NCI-H146 treated with DMSO at 0.1 percent for 48 hours (cell line): ENCODE measurements around the gene TXNL4A.
"Not testable (repeated sequence)": the region's sequence is repeated elsewhere in the genome, so short reads cannot be mapped to it uniquely, and the experiment has no call there.

Source experiments
- DNase-seq: peaks from one replicate; lab custom pipeline; 2025; ENCODE audit not compliant: unreplicated experiment; lab: John Stamatoyannopoulos, UW

Gene TXNL4A

GRCh38 chr18:79999701-80000100, 11.3 kb upstream of the TXNL4A start:
- DNase-seq, result not testable (repeated sequence)

GRCh38 chr18:79991494-79991893, 3.1 kb upstream of the TXNL4A start:
- DNase-seq, result no peak

- no peak for DNase-seq
Measured at GRCh38 chr18:79989195-79989497, 783 bp upstream of the TXNL4A start.

- DNase-seq, result peak; percentile 71
Measured at GRCh38 chr18:79988071-79988450, 302 bp downstream of the TXNL4A start.

- DNase-seq, result no peak
Measured at GRCh38 chr18:79987566-79987965, 797 bp downstream of the TXNL4A start.

- no peak for DNase-seq
Measured at GRCh38 chr18:79986726-79987125, 1.6 kb downstream of the TXNL4A start.

GRCh38 chr18:79985172-79985571, 3.2 kb downstream of the TXNL4A start:
- no peak for DNase-seq

- DNase-seq, result no peak
Measured at GRCh38 chr18:79983793-79984192, 4.6 kb downstream of the TXNL4A start.

- no peak for DNase-seq
Measured at GRCh38 chr18:79983253-79983652, 5.1 kb downstream of the TXNL4A start.

- DNase-seq, result no peak
Measured at GRCh38 chr18:79982736-79983135, 5.6 kb downstream of the TXNL4A start.

- DNase-seq, result no peak
Measured at GRCh38 chr18:79980585-79980984, 7.8 kb downstream of the TXNL4A start.

- no peak for DNase-seq
Measured at GRCh38 chr18:79979843-79980242, 8.5 kb downstream of the TXNL4A start.

GRCh38 chr18:79975985-79976680, 12.2 kb downstream of the TXNL4A start:
- no peak for DNase-seq

GRCh38 chr18:79975043-79975442, 13.3 kb downstream of the TXNL4A start:
- no peak for DNase-seq

GRCh38 chr18:79974025-79974654, 14.2 kb downstream of the TXNL4A start:
- DNase-seq, result no peak

- no peak for DNase-seq
Measured at GRCh38 chr18:79973517-79973916, 14.8 kb downstream of the TXNL4A start.

GRCh38 chr18:79972720-79973119, 15.6 kb downstream of the TXNL4A start:
- no peak for DNase-seq

GRCh38 chr18:79971986-79972385, 16.4 kb downstream of the TXNL4A start:
- DNase-seq, result no peak

GRCh38 chr18:79971211-79971952, 17.0 kb downstream of the TXNL4A start:
- no peak for DNase-seq

- DNase-seq, result no peak
Measured at GRCh38 chr18:79970419-79971133, 17.8 kb downstream of the TXNL4A start.

- DNase-seq, result no peak
Measured at GRCh38 chr18:79965119-79965902, 23.1 kb downstream of the TXNL4A start.
